ENCODE measurements around the gene OPTC.
"Not testable (repeated sequence)": the region's sequence is repeated elsewhere in the genome, so short reads cannot be mapped to it uniquely, and the experiment has no call there.

Gene OPTC

DNA sequence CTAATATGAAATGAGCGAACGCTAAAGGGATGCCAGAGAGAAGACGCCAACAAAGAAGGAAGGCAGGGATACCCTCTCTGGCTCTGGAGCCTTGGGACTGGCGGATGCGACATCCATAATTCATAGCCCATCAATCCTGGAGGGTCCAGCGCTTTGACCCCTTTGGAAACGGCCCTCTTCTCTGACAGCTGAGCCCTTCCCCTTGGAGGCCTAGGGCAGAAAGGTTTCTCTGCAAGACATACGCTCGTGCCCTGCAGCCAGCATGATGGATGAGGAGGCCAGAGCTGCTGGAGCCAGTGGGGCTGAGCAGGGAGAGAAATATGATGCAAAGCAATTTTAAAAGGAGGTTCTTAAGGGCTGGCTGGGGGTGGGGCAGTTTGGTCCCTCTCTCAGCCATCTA lies 22.2 kb downstream of the OPTC start:
- no peak for TF ChIP-seq CTCF (IDR thresholded peaks at IDR 0.05)
- Histone ChIP-seq H3K27ac (no peak overlapping the region), H3K4me3 (no peak overlapping the region)
- no peak for DNase-seq (ENCODE audit: low spot score)

- TF ChIP-seq CTCF (IDR thresholded peaks at IDR 0.05), result no peak
- H3K27ac ChIP-seq, result no peak overlapping the region
- no peak overlapping the region for H3K4me3 ChIP-seq
- DNase-seq (ENCODE audit: low spot score), result no peak
These were observed 23.0 kb downstream of the OPTC start for GRCh38 chr1:203516906-203517305.

DNA sequence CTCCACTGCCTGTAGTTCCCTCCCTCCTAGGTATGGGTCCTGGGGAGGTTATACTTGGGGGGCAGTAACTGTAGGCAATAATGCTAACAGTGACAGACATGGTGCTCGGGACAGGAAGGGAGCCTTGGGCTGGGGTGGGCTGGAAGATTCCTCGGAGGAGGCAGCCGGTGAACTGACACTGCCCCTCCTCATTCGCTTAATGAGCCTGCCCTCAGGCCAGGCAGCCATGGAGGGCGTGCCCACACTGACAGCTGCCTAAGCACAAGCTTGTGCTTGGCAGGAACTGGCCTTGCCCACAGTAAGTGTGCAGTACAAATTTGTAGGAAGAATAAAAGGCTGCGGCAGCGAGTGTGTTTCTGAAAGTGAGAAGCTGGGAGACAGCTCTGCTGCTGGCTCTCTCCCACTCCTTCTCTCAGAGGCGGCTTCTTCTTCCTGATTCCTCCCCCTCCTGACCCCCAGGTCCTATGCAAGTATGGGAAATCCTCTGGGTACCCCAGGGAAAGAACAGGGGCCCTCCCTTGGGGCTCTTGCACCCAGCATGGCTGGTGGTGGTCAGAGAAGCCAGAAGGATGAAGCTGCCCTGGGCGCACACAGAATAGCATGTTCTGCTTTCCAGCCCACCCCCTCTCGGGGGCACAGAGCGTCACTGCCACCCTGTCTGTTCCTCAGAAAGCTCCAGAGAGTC lies 23.6 kb downstream of the OPTC start:
- no peak for DNase-seq (ENCODE audit: low spot score)

DNA sequence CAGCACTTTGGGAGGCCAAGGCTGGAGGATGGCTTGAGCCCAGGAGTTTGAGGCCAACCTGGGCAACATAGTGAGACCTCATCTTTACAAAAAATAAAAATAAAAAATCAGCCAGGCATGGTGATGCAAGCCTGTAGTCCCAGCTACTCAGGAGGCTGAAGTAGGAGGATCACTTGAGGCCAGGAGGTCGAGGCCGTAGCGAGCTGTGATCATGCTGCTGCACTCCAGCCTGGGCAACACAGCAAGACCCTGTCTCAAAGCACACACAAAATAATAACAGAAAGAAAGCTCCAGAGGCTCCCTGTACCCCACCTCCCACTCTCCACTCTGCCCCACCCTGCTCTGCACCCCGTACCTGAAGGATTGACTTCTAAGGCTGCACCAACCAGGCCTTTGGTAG lies 24.2 kb downstream of the OPTC start:
- DNase-seq (ENCODE audit: low spot score); H3K27ac ChIP-seq; H3K4me3 ChIP-seq: not testable (repeated sequence)

More for the DNA sequence above, 23.6 kb downstream of the OPTC start:
- no peak overlapping the region for H3K27ac ChIP-seq
- no peak for TF ChIP-seq CTCF (IDR thresholded peaks at IDR 0.05)
- H3K4me3 ChIP-seq, result no peak overlapping the region

DNA sequence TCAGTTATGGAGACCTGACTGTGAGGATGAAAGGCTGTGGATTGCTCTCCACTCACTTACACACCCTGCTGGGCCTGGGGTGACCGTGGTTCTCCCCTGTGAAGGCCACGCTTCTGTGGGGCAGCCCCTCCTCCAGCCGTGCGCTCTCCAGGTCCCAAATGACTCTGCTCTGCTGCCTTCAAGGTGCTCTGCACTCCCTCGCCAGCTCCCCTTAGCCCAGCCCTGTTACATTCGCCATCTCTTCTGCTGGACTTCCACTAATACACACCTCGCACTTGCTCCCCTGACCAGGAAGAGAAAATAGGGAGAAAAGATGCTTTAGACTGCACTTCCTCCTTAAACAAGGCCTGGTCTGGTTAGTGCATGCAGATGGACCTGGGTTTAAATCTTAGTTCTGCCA lies 24.6 kb downstream of the OPTC start:
- TF ChIP-seq CTCF (IDR thresholded peaks at IDR 0.05), result no peak
- Histone ChIP-seq H3K27ac (no peak overlapping the region), H3K4me3 (no peak overlapping the region)
- DNase-seq (ENCODE audit: low spot score), result no peak

- DNase-seq (ENCODE audit: low spot score), result no peak
- Histone ChIP-seq H3K27ac (no peak overlapping the region), H3K4me3 (no peak overlapping the region)
- no peak for TF ChIP-seq CTCF (IDR thresholded peaks at IDR 0.05)
These were observed 25.3 kb downstream of the OPTC start for GRCh38 chr1:203519053-203519840.

DNA sequence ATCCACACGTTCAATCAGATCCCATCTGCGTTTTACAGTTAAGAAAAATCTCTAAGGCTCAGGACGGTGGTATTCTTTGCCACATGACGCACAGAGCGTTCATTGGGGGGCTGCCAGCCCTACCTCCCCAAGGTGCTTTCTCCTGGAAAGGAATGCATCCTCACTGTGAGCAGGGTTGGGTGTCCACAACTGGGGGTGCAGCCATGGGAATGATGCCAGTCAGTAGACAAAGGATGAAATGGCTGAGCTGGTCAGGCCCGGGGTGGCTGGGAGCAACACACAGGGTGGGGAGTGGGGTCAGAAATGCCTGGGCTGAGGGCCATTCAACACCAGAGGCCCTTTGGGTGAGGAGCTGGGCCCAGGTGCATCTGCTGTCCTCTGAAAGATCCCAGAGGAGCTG lies 25.9 kb downstream of the OPTC start:
- DNase-seq (ENCODE audit: low spot score), result no peak
- TF ChIP-seq CTCF (IDR thresholded peaks at IDR 0.05), result no peak
- Histone ChIP-seq H3K27ac (no peak overlapping the region), H3K4me3 (no peak overlapping the region)

Measured in coronary artery (tissue), 2 donors.